CD4-positive, CD25-positive, alpha-beta regulatory T cell (primary cell): ENCODE data around the gene ZDHHC17. TPM values are rescaled to one million over a fixed set of nuclear protein-coding genes. Genes with fewer than 3 reads are reported as not detected.

ENCODE experiments used
- ATAC-seq, 2 donors: fragments of 150-1000 bp; cut with Tn5 transposase; one replicate each; pipeline ENCODE4 v1.10.0; 2021; ENCODE audit warnings: low read depth in 2 of 2, moderate number of reproducible peaks in 2 of 2, moderate library complexity in 1 of 2
- DNase-seq, 3 donors: peaks; one replicate each; pipeline versions ENCODE4 v3.0.0 to v3.0.0-alpha.2; 2012 to 2022; ENCODE audit warnings: mixed read lengths in 1 of 3
- H3K27ac ChIP-seq: one replicate; pipeline ENCODE4 v1.7.0; 2013; ENCODE audit warnings: mild to moderate bottlenecking, low read length; ENCODE audit not compliant: insufficient read depth, poor library complexity, severe bottlenecking
- H3K27me3 ChIP-seq: one replicate; pipeline ENCODE4 v1.7.0; 2013; ENCODE audit warnings: low read length; ENCODE audit not compliant: control insufficient read depth, insufficient read depth
- H3K36me3 ChIP-seq: one replicate; pipeline ENCODE4 v1.7.0; 2013; ENCODE audit warnings: mild to moderate bottlenecking, low read length, moderate library complexity; ENCODE audit not compliant: control insufficient read depth, insufficient read depth
- H3K4me1 ChIP-seq: 2 replicates; pipeline ENCODE4 v1.7.0; 2013; ENCODE audit warnings: mild to moderate bottlenecking, low read length; ENCODE audit not compliant: insufficient read depth, control insufficient read depth, poor library complexity, severe bottlenecking
- H3K4me3 ChIP-seq: one replicate; pipeline ENCODE4 v1.7.0; 2013; ENCODE audit warnings: low read depth, mild to moderate bottlenecking, low read length, moderate library complexity
- H3K9me3 ChIP-seq, 2 experiments: 1 replicate in 1 of 2; 2 replicates in 1 of 2; pipeline ENCODE4 v1.7.0; 2013; ENCODE audit warnings: low read length in 2 of 2, mild to moderate bottlenecking in 1 of 2, moderate library complexity in 1 of 2; ENCODE audit not compliant: control insufficient read depth in 2 of 2
- H3K27ac Mint-ChIP-seq, 3 donors: one replicate each; pipeline ENCODE4 v1.8.0; 2020 to 2022; ENCODE audit warnings: mild to moderate bottlenecking in 3 of 3, mixed read lengths in 3 of 3, moderate library complexity in 2 of 3
- H3K27me3 Mint-ChIP-seq: one replicate; pipeline ENCODE4 v1.8.0; 2022; ENCODE audit warnings: mild to moderate bottlenecking, mixed read lengths
- H3K36me3 Mint-ChIP-seq: one replicate; pipeline ENCODE4 v1.8.0; 2020; ENCODE audit warnings: mixed read lengths
- H3K4me1 Mint-ChIP-seq, 4 donors: one replicate each; pipeline ENCODE4 v1.8.0; 2020 to 2022; ENCODE audit warnings: mixed read lengths in 4 of 4, mild to moderate bottlenecking in 1 of 4
- H3K4me3 Mint-ChIP-seq, 4 donors: one replicate each; pipeline ENCODE4 v1.8.0; 2020 to 2022; ENCODE audit warnings: mild to moderate bottlenecking in 4 of 4, mixed read lengths in 4 of 4, moderate library complexity in 3 of 4
- H3K9me3 Mint-ChIP-seq, 7 donors: one replicate each; pipeline ENCODE4 v1.8.0; 2020 to 2022; ENCODE audit warnings: mixed read lengths in 7 of 7, mild to moderate bottlenecking in 3 of 7, moderate library complexity in 2 of 7
- polyA plus RNA-seq, 4 donors: library from polyadenylated mRNA; unstranded; fragments of 300-500 nt; fragmentation: Illumina TruSeq; gene quantifications; one replicate each; pipeline ENCODE4 v1.2.3, GENCODE V29; 2021
- total RNA-seq: library from RNA; stranded (reverse); gene quantifications from one replicate; pipeline ENCODE4 v1.2.3, GENCODE V29; 2022

ZDHHC17 gene
- total RNA-seq, result 51.2 TPM
- 10 to 100 TPM in 3 of 4 donors, 1 to 10 TPM in 1; 9.4 to 16.3 (median 12.9) TPM for polyA plus RNA-seq

GRCh38 chr12:76763746-76764675 is at the start of gene ZDHHC17:
ZDHHC17 (plus strand) TSS chr12:76764115; CDS start chr12:76764237, 122 bp downstream.
- ATAC-seq, result peak; percentile 87
- Mint-ChIP-seq H3K36me3 (no peaks in the 10 kb centered on the region), H3K4me3 (peak within 1 kb of the TSS; percentile 97 to 99 (median 98)), H3K27ac (peak within 1 kb of the TSS; percentile 97 to 98 (median 97)), H3K4me1 (peaks cover 4 to 58% (median 45%) of the 10 kb centered on the region in 4 donors), H3K9me3 (no peaks in the 10 kb centered on the region), H3K27me3 (no peaks in the 10 kb centered on the region)
- H3K9me3 ChIP-seq, result no peaks in the 10 kb centered on the region
- DNase-seq, result peak; percentile 89 to 93 (median 92)
- peaks cover 27% of the 10 kb centered on the region for H3K4me1 ChIP-seq
- H3K27me3 ChIP-seq, result no peaks in the 10 kb centered on the region
- H3K27ac ChIP-seq, result peak within 1 kb of the TSS; percentile 93
- H3K4me3 ChIP-seq, result peak within 1 kb of the TSS; percentile 93
- H3K36me3 ChIP-seq, result no peaks in the 10 kb centered on the region

- no peak overlapping the region for H3K4me3 ChIP-seq
- peaks cover 7% of the 10 kb centered on the region for H3K27me3 ChIP-seq
- DNase-seq, result no peak
- no peaks in the 10 kb centered on the region for H3K36me3 Mint-ChIP-seq
- H3K9me3 Mint-ChIP-seq, result peaks cover 0 to 1% (median 0%) of the 10 kb centered on the region in 7 donors
- peaks cover 13% of the 10 kb centered on the region for H3K27me3 Mint-ChIP-seq
- ATAC-seq, result no peak
- H3K36me3 ChIP-seq, result no peaks in the 10 kb centered on the region
- no peaks in the 10 kb centered on the region for H3K4me1 ChIP-seq
- no peak overlapping the region for H3K4me3 Mint-ChIP-seq
- no peak overlapping the region for H3K27ac ChIP-seq
- H3K4me1 Mint-ChIP-seq, result no peaks in the 10 kb centered on the region
- no peaks in the 10 kb centered on the region for H3K9me3 ChIP-seq
- no peak overlapping the region for H3K27ac Mint-ChIP-seq
Observed at GRCh38 chr12:76714415-76714814, 49.5 kb upstream of the ZDHHC17 start.

- Histone ChIP-seq H3K4me3 (no peak overlapping the region), H3K27ac (no peak overlapping the region), H3K36me3 (no peaks in the 10 kb centered on the region), H3K27me3 (peaks cover 7% of the 10 kb centered on the region), H3K9me3 (no peaks in the 10 kb centered on the region), H3K4me1 (no peaks in the 10 kb centered on the region)
- peaks cover 0 to 1% (median 0%) of the 10 kb centered on the region in 7 donors for H3K9me3 Mint-ChIP-seq
- DNase-seq (no peak), ATAC-seq (no peak)
- H3K27ac Mint-ChIP-seq, result no peak overlapping the region
- H3K36me3 Mint-ChIP-seq, result no peaks in the 10 kb centered on the region
- no peak overlapping the region for H3K4me3 Mint-ChIP-seq
- H3K27me3 Mint-ChIP-seq, result peaks cover 13% of the 10 kb centered on the region
- no peaks in the 10 kb centered on the region for H3K4me1 Mint-ChIP-seq
Observed at GRCh38 chr12:76714861-76715260, 49.1 kb upstream of the ZDHHC17 start.

GRCh38 chr12:76715332-76715731 is 48.6 kb upstream of the ZDHHC17 start:
- H3K36me3 Mint-ChIP-seq, result no peaks in the 10 kb centered on the region
- no peak overlapping the region for H3K27ac Mint-ChIP-seq
- H3K9me3 Mint-ChIP-seq, result peaks cover 0 to 1% (median 0%) of the 10 kb centered on the region in 7 donors
- peaks cover 14% of the 10 kb centered on the region for H3K27me3 Mint-ChIP-seq
- DNase-seq (no peak), ATAC-seq (no peak)
- no peaks in the 10 kb centered on the region for H3K4me1 Mint-ChIP-seq
- Histone ChIP-seq H3K4me3 (no peak overlapping the region), H3K27me3 (peaks cover 7% of the 10 kb centered on the region), H3K36me3 (no peaks in the 10 kb centered on the region), H3K27ac (no peak overlapping the region), H3K4me1 (no peaks in the 10 kb centered on the region), H3K9me3 (no peaks in the 10 kb centered on the region)
- no peak overlapping the region for H3K4me3 Mint-ChIP-seq

GRCh38 chr12:76717314-76717713 is 46.6 kb upstream of the ZDHHC17 start:
- no peak overlapping the region for H3K4me3 ChIP-seq
- Mint-ChIP-seq H3K27ac (no peak overlapping the region), H3K36me3 (no peaks in the 10 kb centered on the region), H3K4me3 (no peak overlapping the region), H3K9me3 (peaks cover 0 to 1% (median 0%) of the 10 kb centered on the region in 7 donors), H3K27me3 (peaks cover 21% of the 10 kb centered on the region), H3K4me1 (no peaks in the 10 kb centered on the region)
- no peak for ATAC-seq
- DNase-seq, result no peak
- H3K36me3 ChIP-seq, result no peaks in the 10 kb centered on the region
- H3K27me3 ChIP-seq, result peaks cover 10% of the 10 kb centered on the region
- H3K9me3 ChIP-seq, result no peaks in the 10 kb centered on the region
- no peak overlapping the region for H3K27ac ChIP-seq
- H3K4me1 ChIP-seq, result no peaks in the 10 kb centered on the region

GRCh38 chr12:76719171-76720041 is 44.5 kb upstream of the ZDHHC17 start:
- no peak overlapping the region for H3K27ac ChIP-seq
- no peaks in the 10 kb centered on the region for H3K36me3 Mint-ChIP-seq

GRCh38 chr12:76720068-76720467 is 43.8 kb upstream of the ZDHHC17 start:
- Histone ChIP-seq H3K4me1 (no peaks in the 10 kb centered on the region), H3K36me3 (no peaks in the 10 kb centered on the region), H3K27me3 (peaks cover 8% of the 10 kb centered on the region), H3K4me3 (no peak overlapping the region), H3K9me3 (no peaks in the 10 kb centered on the region), H3K27ac (no peak overlapping the region)
- no peak overlapping the region for H3K27ac Mint-ChIP-seq
- H3K4me3 Mint-ChIP-seq, result no peak overlapping the region
- H3K36me3 Mint-ChIP-seq, result no peaks in the 10 kb centered on the region
- peaks cover 0 to 1% (median 0%) of the 10 kb centered on the region in 7 donors for H3K9me3 Mint-ChIP-seq
- DNase-seq, result no peak
- ATAC-seq, result no peak
- peaks cover 16% of the 10 kb centered on the region for H3K27me3 Mint-ChIP-seq
- no peaks in the 10 kb centered on the region for H3K4me1 Mint-ChIP-seq

More at GRCh38 chr12:76719171-76720041, 44.5 kb upstream of the ZDHHC17 start:
- no peak overlapping the region for H3K4me3 Mint-ChIP-seq
- H3K27ac Mint-ChIP-seq, result no peak overlapping the region
- no peaks in the 10 kb centered on the region for H3K36me3 ChIP-seq
- H3K4me1 ChIP-seq, result no peaks in the 10 kb centered on the region
- no peaks in the 10 kb centered on the region for H3K9me3 Mint-ChIP-seq
- peaks cover 16% of the 10 kb centered on the region for H3K27me3 Mint-ChIP-seq
- ATAC-seq, result no peak
- no peak overlapping the region for H3K4me3 ChIP-seq
- H3K9me3 ChIP-seq, result no peaks in the 10 kb centered on the region
- no peak for DNase-seq
- peaks cover 8% of the 10 kb centered on the region for H3K27me3 ChIP-seq
- H3K4me1 Mint-ChIP-seq, result no peaks in the 10 kb centered on the region
